Motor neuron (in vitro differentiated cells): ENCODE data around the gene RBPJ. TPM values are rescaled to one million over a fixed set of nuclear protein-coding genes. Genes with fewer than 3 reads are reported as not detected.
"Not testable (repeated sequence)": the region's sequence is repeated elsewhere in the genome, so short reads cannot be mapped to it uniquely, and the experiment has no call there.

Experiments used
- ATAC-seq, 8 experiments: fragments of 200-7000 bp; cut with Tn5 transposase; replicated peaks in 6 of 8; 2 replicates each; pipeline ENCODE4 v1.8.0; 2021; ENCODE audit warnings: mild to moderate bottlenecking in 8 of 8, moderate library complexity in 8 of 8
- H3K27ac ChIP-seq, 2 donors: fragments of 250-450 bp; sonication (Bioruptor Pico); 2 replicates each; pipeline ENCODE4 v1.9.0; 2021; ENCODE audit warnings: antibody characterized with exemption in 2 of 2, mild to moderate bottlenecking in 2 of 2, moderate library complexity in 1 of 2
- H3K4me1 ChIP-seq, 2 donors: fragments of 250-450 bp; sonication (Bioruptor Pico); replicated peaks in 1 of 2; 2 replicates each; pipeline ENCODE4 v1.6.1; 2021; ENCODE audit warnings: antibody characterized with exemption in 2 of 2, mild to moderate bottlenecking in 2 of 2, moderate library complexity in 1 of 2
- H3K4me3 ChIP-seq, 5 donors: fragments of 250-450 bp; sonication (Bioruptor Pico); 2 replicates each; pipeline ENCODE4 v1.9.0; 2021; ENCODE audit warnings: antibody characterized with exemption in 5 of 5, mild to moderate bottlenecking in 5 of 5, moderate library complexity in 4 of 5
- WGBS, 10 experiments: fragments of 450-650 bp; shearing (Covaris generic); methylation state at CpG; one replicate each; pipeline ENCODE4 v1.0.0; 2022; 5-methylcytosine and 5-hydroxymethylcytosine counted together
- in situ Hi-C, 9 experiments: fragments of 400-800 bp; cut with MboI; loops; one replicate each; pipeline ENCODE4 v1.15.0; 2021; ENCODE audit warnings: low sequenced_read_pairs in 9 of 9, low pct_unique_long_range_greater_than_20kb in 2 of 9; ENCODE audit not compliant: unreplicated experiment in 9 of 9
- total RNA-seq, 8 experiments: library from RNA; unstranded; fragments of 300-600 nt; gene quantifications; 2 replicates each; pipeline versions ENCODE4 v1.2.3 to v1.2.4, GENCODE V29; 2022

RBPJ gene
- total RNA-seq, 8 experiments from 2014 or later, result 41.2 to 80.6 (median 62.4) TPM

- ATAC-seq, result peak in 5 of 8 experiments; percentile 32 to 82 (median 65)
- H3K27ac ChIP-seq, result no peak overlapping the region
- peaks cover 14 to 19% of the 10 kb centered on the region in 2 donors for H3K4me1 ChIP-seq
- WGBS, 10 experiments, result 0 to 80% (median 39%) methylated on average over 1 to 5 of the region's 5 CpGs; no CpG with 5 or more reads in 2 of the 10 experiments
- H3K4me3 ChIP-seq, result no peak overlapping the region
- in situ Hi-C loops, result no loop called here
Measured at GRCh38 chr4:26372525-26373172, 51.8 kb downstream of the RBPJ start.

GRCh38 chr4:26375551-26375950 lies 54.7 kb downstream of the RBPJ start:
- WGBS, 10 experiments, result 62 to 100% (median 97%) methylated on average over 1 to 6 of the region's 6 CpGs; no CpG with 5 or more reads in 2 of the 10 experiments
- Histone ChIP-seq H3K4me3 (no peak overlapping the region), H3K4me1 (peaks cover 9 to 10% of the 10 kb centered on the region in 2 donors), H3K27ac (no peak overlapping the region)
- in situ Hi-C loops, result no loop called here
- ATAC-seq, result no peak

GRCh38 chr4:26377328-26378311 lies 56.8 kb downstream of the RBPJ start:
- ATAC-seq, result no peak
- WGBS, 10 experiments, result 77 to 93% (median 85%) methylated on average over 1 to 4 of the region's 4 CpGs; no CpG with 5 or more reads in 1 of the 10 experiments
- in situ Hi-C loops, result no loop called here
- H3K4me1 ChIP-seq, result peaks cover 3 to 10% of the 10 kb centered on the region in 2 donors
- H3K27ac ChIP-seq, result no peak overlapping the region
- H3K4me3 ChIP-seq, result no peak overlapping the region

- Histone ChIP-seq H3K4me3 (no peak overlapping the region), H3K4me1 (peaks cover 0 to 2% of the 10 kb centered on the region in 2 donors), H3K27ac (no peak overlapping the region)
- in situ Hi-C loops, result no loop called here
- WGBS, 10 experiments, result 50 to 100% (median 96%) methylated on average over 1 to 2 of the region's 2 CpGs; no CpG with 5 or more reads in 2 of the 10 experiments
- ATAC-seq, result no peak
Measured at GRCh38 chr4:26379837-26380236, 59.0 kb downstream of the RBPJ start.

GRCh38 chr4:26380740-26381139 lies 59.9 kb downstream of the RBPJ start:
- peaks cover 0 to 2% of the 10 kb centered on the region in 2 donors for H3K4me1 ChIP-seq
- H3K4me3 ChIP-seq, result no peak overlapping the region
- no peak overlapping the region for H3K27ac ChIP-seq
- ATAC-seq, result no peak
- in situ Hi-C loops, result no loop called here
- WGBS, 10 experiments, result 10 to 100% (median 78%) methylated on average over 2 of the region's 2 CpGs

GRCh38 chr4:26384380-26385057 lies 63.7 kb downstream of the RBPJ start:
- in situ Hi-C loops, result no loop called here
- Histone ChIP-seq H3K4me1 (no peaks in the 10 kb centered on the region), H3K4me3 (no peak overlapping the region), H3K27ac (no peak overlapping the region)
- ATAC-seq, result no peak
- WGBS, 10 experiments, result 75 to 100% (median 100%) methylated on average over 1 to 2 of the region's 7 CpGs; no CpG with 5 or more reads in 3 of the 10 experiments

- Histone ChIP-seq H3K4me3 (no peak overlapping the region), H3K27ac (no peak overlapping the region), H3K4me1 (no peaks in the 10 kb centered on the region)
- no peak for ATAC-seq
- 64 to 95% (median 81%) methylated on average over 2 to 3 of the region's 3 CpGs; no CpG with 5 or more reads in 3 of the 10 experiments for WGBS, 10 experiments
- in situ Hi-C loops, result no loop called here
Measured at GRCh38 chr4:26385690-26386089, 64.9 kb downstream of the RBPJ start.

GRCh38 chr4:26386386-26386785 lies 65.6 kb downstream of the RBPJ start:
- 80 to 100% (median 100%) methylated on average over 1 to 2 of the region's 2 CpGs for WGBS, 10 experiments

GRCh38 chr4:26388671-26389070 lies 67.9 kb downstream of the RBPJ start:
- Histone ChIP-seq H3K4me3 (no peak overlapping the region), H3K4me1 (no peaks in the 10 kb centered on the region), H3K27ac (no peak overlapping the region)
- ATAC-seq, result no peak
- in situ Hi-C loops, result no loop called here
- WGBS, 10 experiments, result 90 to 100% (median 100%) methylated on average over 1 to 5 of the region's 5 CpGs

More at GRCh38 chr4:26386386-26386785, 65.6 kb downstream of the RBPJ start:
- Histone ChIP-seq H3K27ac (no peak overlapping the region), H3K4me1 (no peaks in the 10 kb centered on the region), H3K4me3 (no peak overlapping the region)
- ATAC-seq, result no peak
- in situ Hi-C loops, result no loop called here

GRCh38 chr4:26397086-26397485 lies 76.3 kb downstream of the RBPJ start:
- no peak for ATAC-seq
- H3K4me3 ChIP-seq, result no peak overlapping the region
- H3K4me1 ChIP-seq, result peaks cover 0 to 3% of the 10 kb centered on the region in 2 donors
- no peak overlapping the region for H3K27ac ChIP-seq
- in situ Hi-C loops, result no loop called here
- 77 to 100% (median 90%) methylated on average over 1 to 5 of the region's 5 CpGs; no CpG with 5 or more reads in 1 of the 10 experiments for WGBS, 10 experiments

GRCh38 chr4:26400132-26400531 lies 79.3 kb downstream of the RBPJ start:
- peaks cover 0 to 3% of the 10 kb centered on the region in 2 donors for H3K4me1 ChIP-seq
- 67 to 100% (median 100%) methylated on average over 1 of the region's 1 CpG; no CpG with 5 or more reads in 4 of the 10 experiments for WGBS, 10 experiments
- in situ Hi-C loops, result loop anchor here in 3 of 9 experiments (25.0 kb wide), 2 partner anchors 338 to 363 kb away; no protein-coding TSS in a partner anchor
- no peak overlapping the region for H3K27ac ChIP-seq
- no peak overlapping the region for H3K4me3 ChIP-seq
- peak in 1 of 8 experiments; percentile 33 for ATAC-seq

GRCh38 chr4:26402017-26402416 lies 81.2 kb downstream of the RBPJ start:
- H3K4me3 ChIP-seq, H3K4me1 ChIP-seq, ATAC-seq, H3K27ac ChIP-seq: not testable (repeated sequence)
- WGBS, 10 experiments, result 73 to 100% (median 100%) methylated on average over 1 to 3 of the region's 3 CpGs; no CpG with 5 or more reads in 4 of the 10 experiments
- in situ Hi-C loops, result loop anchor here in 3 of 9 experiments (25.0 kb wide), 2 partner anchors 340 to 365 kb away; no protein-coding TSS in a partner anchor
